OCI-LY3 (cell line): ENCODE measurements around the gene DOCK4.

Experiments used
- EZH2phosphoT487 ChIP-seq: fragments of 200-600 bp; shearing (Covaris generic); IDR thresholded peaks from 2 replicates; pipeline ENCODE4 v1.6.1; 2018; ENCODE audit warnings: antibody characterized with exemption, mixed run types, low read depth
- TF ChIP-seq, protein P1 (sequence below): fragments of 200-600, 300-600 bp; sonication (generic); IDR thresholded peaks from 2 replicates; pipeline ENCODE4 v1.5.1; 2014; ENCODE audit warnings: antibody characterized with exemption, low read length, low read depth

DNA sequence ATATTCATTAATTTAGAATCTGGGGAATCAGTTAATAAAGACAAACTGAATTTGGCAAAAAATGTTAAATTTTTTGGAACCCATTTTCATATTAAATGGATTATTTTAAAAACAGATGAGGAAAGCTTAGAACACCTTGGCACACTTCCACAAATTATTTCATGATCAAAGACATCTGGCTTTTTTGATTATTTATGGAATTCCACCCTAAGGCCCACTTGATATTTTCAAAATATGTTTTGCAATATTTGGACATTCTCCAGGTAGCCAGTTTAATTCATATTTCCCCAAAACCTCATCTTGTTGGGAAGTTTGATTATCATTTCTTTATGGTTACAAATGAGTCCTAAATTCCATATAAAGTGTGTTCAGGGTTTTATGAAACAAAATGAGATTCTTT, 129.9 kb downstream of the DOCK4 start:
- TF ChIP-seq, protein P1, sequence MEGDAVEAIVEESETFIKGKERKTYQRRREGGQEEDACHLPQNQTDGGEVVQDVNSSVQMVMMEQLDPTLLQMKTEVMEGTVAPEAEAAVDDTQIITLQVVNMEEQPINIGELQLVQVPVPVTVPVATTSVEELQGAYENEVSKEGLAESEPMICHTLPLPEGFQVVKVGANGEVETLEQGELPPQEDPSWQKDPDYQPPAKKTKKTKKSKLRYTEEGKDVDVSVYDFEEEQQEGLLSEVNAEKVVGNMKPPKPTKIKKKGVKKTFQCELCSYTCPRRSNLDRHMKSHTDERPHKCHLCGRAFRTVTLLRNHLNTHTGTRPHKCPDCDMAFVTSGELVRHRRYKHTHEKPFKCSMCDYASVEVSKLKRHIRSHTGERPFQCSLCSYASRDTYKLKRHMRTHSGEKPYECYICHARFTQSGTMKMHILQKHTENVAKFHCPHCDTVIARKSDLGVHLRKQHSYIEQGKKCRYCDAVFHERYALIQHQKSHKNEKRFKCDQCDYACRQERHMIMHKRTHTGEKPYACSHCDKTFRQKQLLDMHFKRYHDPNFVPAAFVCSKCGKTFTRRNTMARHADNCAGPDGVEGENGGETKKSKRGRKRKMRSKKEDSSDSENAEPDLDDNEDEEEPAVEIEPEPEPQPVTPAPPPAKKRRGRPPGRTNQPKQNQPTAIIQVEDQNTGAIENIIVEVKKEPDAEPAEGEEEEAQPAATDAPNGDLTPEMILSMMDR: no peak
- TF ChIP-seq EZH2phosphoT487: no peak
